ENCODE measurements around the gene IL17RB. TPM values are rescaled to one million over a fixed set of nuclear protein-coding genes. Genes with fewer than 3 reads are reported as not detected.

Gene IL17RB
- total and polyA plus RNA-seq, 8 donors: 4.0 to 18.8 (median 6.6) TPM

DNA sequence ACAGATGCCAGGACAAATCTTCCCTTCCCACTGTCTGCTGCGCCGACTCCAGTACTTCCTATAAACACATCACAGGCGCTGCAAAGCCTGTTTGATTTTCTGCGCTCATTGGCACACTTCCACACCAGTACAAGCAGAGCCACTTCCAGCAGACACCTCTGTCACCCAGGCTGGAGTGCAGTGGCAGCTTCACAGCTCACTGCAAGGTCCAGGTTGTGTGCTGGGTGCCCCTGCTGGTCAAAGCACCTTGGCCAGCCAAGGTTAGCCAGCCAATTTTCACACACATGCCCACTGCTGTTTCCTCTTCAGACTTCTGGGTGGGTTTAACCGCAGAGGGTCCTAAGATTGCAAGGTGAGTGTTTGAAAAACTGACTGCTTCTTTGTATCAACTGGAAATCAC lies 5.1 kb upstream of the IL17RB start:
- peak in 2 of 4 donors; percentile 9 to 28 for ATAC-seq
- peaks cover 0 to 14% (median 0%) of the 10 kb centered on the region in 3 donors for H3K36me3 ChIP-seq
- DNase-seq: peak in 4 of 6 donors; percentile 42 to 65 (median 56)
- peaks cover 32 to 40% (median 36%) of the 10 kb centered on the region in 3 donors for H3K4me1 ChIP-seq
- WGBS, 2 donors: 21 to 22% methylated on average over 5 of the region's 5 CpGs
- intact Hi-C loops (cut with DNase I): no loop called here
- FAIRE-seq: no peak
- TF ChIP-seq, protein P1, sequence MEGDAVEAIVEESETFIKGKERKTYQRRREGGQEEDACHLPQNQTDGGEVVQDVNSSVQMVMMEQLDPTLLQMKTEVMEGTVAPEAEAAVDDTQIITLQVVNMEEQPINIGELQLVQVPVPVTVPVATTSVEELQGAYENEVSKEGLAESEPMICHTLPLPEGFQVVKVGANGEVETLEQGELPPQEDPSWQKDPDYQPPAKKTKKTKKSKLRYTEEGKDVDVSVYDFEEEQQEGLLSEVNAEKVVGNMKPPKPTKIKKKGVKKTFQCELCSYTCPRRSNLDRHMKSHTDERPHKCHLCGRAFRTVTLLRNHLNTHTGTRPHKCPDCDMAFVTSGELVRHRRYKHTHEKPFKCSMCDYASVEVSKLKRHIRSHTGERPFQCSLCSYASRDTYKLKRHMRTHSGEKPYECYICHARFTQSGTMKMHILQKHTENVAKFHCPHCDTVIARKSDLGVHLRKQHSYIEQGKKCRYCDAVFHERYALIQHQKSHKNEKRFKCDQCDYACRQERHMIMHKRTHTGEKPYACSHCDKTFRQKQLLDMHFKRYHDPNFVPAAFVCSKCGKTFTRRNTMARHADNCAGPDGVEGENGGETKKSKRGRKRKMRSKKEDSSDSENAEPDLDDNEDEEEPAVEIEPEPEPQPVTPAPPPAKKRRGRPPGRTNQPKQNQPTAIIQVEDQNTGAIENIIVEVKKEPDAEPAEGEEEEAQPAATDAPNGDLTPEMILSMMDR (IDR thresholded peaks at IDR 0.05): peak in 1 of 4 donors; percentile 8
- no peak overlapping the region for H3K4me3 ChIP-seq
- H3K9me3 ChIP-seq: no peaks in the 10 kb centered on the region
- no peaks in the 10 kb centered on the region for H3K27me3 ChIP-seq
- peak overlapping the region; percentile 8 to 99 (median 89) for H3K27ac ChIP-seq

DNA sequence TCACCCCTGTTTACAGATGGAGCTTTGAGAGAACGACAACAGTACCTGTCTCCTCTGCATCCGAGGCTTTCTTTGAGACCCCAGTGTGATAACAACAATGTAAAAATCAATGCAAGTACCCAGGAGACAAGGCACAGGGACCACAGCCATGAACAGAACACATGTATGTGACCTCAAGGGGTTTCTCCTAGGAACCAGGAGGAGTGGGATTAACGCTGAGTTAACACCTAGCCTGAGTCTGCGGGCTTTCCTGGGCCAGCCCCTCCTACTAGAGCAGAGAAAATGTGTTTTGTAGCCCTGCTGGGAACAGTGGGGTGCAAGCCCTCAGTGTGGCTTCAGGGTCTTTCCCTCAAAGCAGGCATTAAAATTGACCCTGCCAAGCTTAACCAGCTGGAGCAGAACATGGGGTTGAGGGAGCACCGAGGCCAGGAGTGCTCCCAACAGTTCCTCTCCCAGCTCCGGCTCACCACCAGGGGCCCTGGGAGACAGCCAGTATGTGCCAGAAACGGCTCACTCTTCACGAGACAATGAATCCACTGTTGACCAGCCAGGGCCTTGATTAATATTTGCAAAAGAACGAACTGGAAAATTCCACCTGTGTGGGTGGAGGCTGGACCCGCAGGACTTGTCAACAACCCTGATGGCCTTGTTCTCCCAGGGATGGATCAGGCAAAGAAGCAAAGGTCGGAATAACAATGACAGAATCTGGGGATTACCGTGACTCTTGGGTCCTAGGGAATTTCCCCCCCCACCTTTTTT lies 3.8 kb upstream of the IL17RB start:
- no peaks in the 10 kb centered on the region for H3K9me3 ChIP-seq
- H3K4me3 ChIP-seq: no peak overlapping the region
- intact Hi-C loops (cut with DNase I): no loop called here
- WGBS, 2 donors: 12 to 14% methylated on average over 12 of the region's 12 CpGs
- no peak for FAIRE-seq
- TF ChIP-seq, protein P1 (IDR thresholded peaks at IDR 0.05): peak; percentile 35 to 57 (median 46)
- peaks cover 0 to 14% (median 0%) of the 10 kb centered on the region in 3 donors for H3K36me3 ChIP-seq
- H3K27me3 ChIP-seq: no peaks in the 10 kb centered on the region
- H3K4me1 ChIP-seq: peaks cover 32 to 40% (median 36%) of the 10 kb centered on the region in 3 donors
- peak overlapping the region; percentile 95 to 99 (median 96) for H3K27ac ChIP-seq
- peak; percentile 58 to 75 (median 70) for ATAC-seq
- DNase-seq: peak; percentile 80 to 95 (median 90)

DNA sequence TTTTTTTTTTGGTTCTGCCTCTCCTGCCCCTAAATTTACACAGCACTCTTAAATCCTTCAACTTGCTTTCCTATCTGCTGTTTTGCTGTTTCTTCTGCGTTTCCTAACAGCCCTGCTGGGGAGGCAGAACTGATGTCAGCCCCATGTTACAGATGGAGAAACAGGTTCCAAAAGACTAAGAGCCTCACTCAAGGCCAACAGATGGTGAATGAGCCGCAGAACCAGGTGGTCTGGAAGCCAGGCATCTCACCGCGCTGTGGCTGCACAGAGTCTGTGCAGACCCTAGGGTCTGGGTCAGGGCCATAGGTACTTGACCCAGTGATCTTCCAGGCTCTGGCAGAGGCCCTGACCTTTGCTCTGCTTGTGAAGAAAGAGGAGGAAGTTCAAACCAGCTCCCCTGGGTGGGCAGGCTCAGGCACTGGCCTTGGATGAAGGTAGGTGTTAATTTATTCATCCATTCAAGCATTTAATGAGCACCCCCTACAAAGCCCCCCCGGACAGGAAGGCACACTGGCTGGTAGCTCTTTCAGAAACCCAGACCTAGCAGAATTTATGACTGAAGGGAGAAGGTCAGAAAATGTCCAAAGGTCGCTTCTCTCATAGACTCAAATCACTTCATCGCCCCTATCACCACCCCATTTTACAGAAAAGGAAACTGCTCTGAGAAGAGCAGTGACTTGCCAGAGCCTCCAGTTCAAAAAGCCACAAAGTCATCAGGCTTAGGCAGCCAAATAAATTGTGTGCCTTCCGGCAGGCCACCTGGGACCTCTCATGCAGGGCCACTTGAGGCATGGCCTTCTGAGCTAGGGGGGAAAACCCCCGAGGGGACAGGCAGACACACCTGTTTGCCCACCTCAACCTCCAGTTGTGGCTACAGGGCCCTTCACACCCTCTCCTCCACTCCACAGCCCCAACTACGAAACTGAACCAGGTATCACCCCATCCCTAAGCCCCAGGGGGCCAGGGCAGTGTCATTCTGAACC lies 2.9 kb upstream of the IL17RB start:
- intact Hi-C loops (cut with DNase I): no loop called here
- Histone ChIP-seq H3K4me3 (peak overlapping the region in 2 of 4 donors; percentile 75 to 88), H3K27ac (peak overlapping the region; percentile 95 to 99 (median 96)), H3K27me3 (no peaks in the 10 kb centered on the region), H3K36me3 (peaks cover 0 to 14% (median 0%) of the 10 kb centered on the region in 3 donors), H3K4me1 (peaks cover 32 to 40% (median 36%) of the 10 kb centered on the region in 3 donors), H3K9me3 (no peaks in the 10 kb centered on the region)
- 23 to 27% methylated on average over 10 of the region's 10 CpGs for WGBS, 2 donors
- ATAC-seq: peak in 3 of 4 donors; percentile 0 to 1 (median 0)
- TF ChIP-seq, protein P1 (IDR thresholded peaks at IDR 0.05): no peak
- peak in 3 of 6 donors; percentile 37 to 41 (median 39) for DNase-seq
- no peak for FAIRE-seq

DNA sequence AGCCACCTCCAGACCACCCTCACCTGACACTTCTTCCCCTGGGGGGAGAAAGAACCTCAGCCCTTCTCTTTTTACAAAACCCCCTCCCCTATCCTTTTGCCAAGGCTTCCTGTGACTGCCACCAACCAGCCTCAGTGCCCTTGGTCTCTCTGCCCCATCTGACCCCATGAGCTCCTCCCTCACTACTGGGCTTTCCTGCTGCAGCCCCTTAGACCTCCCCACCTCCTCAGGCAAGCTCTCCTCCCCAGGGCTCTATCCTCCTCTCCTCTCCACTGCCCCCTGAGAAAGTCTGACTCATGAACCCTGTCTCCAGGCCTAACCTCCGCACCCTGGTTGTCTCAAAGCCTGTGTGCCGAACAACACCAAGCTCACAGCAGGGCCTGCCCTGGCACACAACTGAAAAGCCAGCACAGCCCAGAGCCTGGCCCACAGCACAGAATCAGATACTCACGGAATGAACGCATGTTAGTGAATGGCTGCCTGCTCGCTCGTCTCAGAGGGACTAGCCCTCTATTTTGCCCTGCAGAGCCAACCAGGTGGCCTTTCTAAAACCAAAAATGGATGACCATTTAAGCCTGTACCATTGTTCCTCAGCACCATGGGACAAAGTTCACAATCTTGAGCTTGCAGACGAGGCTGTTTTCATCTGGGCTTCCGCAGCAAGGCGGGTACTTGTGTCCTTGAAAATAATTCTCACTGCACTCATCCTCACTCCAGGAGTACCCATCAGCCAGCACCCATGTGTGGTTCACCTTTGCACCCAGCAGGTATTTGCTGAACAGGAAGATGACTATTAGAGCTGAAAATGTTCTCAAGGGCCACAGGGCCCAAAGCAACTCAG lies 1.9 kb upstream of the IL17RB start:
- peak in 1 of 4 donors; percentile 1 for ATAC-seq
- peak overlapping the region; percentile 95 to 99 (median 96) for H3K27ac ChIP-seq
- H3K4me1 ChIP-seq: peaks cover 32 to 40% (median 36%) of the 10 kb centered on the region in 3 donors
- WGBS, 2 donors: 21% methylated on average over 9 of the region's 9 CpGs
- H3K9me3 ChIP-seq: no peaks in the 10 kb centered on the region
- intact Hi-C loops (cut with DNase I): no loop called here
- no peaks in the 10 kb centered on the region for H3K27me3 ChIP-seq
- peak in 3 of 6 donors; percentile 26 to 74 (median 47) for DNase-seq
- TF ChIP-seq, protein P1 (IDR thresholded peaks at IDR 0.05): no peak
- H3K4me3 ChIP-seq: peak overlapping the region in 3 of 4 donors; percentile 75 to 88 (median 81)
- peaks cover 0 to 5% (median 0%) of the 10 kb centered on the region in 3 donors for H3K36me3 ChIP-seq
- FAIRE-seq: no peak
